Subcutaneous adipose tissue (tissue), 4 donors: ENCODE results near the gene CRISP3. TPM values are rescaled to one million over a fixed set of nuclear protein-coding genes. Genes with fewer than 3 reads are reported as not detected.

Experiments used
- total RNA-seq, 4 donors: library from RNA; depleted of rRNA; stranded (reverse); fragments of >200 nt; gene quantifications; one replicate each; pipeline ENCODE4 v1.1.0, GENCODE V29; 2016
- TF ChIP-seq, protein P1 (sequence below): fragments of 450-650 bp; IDR thresholded peaks from one replicate; pipeline ENCODE4 v1.5.1; 2016; ENCODE audit warnings: low read depth, mild to moderate bottlenecking, control low read depth, antibody characterized with exemption, moderate library complexity

Gene CRISP3
- total RNA-seq, 4 donors from 2014 or later = not detected

- TF ChIP-seq, protein P1, sequence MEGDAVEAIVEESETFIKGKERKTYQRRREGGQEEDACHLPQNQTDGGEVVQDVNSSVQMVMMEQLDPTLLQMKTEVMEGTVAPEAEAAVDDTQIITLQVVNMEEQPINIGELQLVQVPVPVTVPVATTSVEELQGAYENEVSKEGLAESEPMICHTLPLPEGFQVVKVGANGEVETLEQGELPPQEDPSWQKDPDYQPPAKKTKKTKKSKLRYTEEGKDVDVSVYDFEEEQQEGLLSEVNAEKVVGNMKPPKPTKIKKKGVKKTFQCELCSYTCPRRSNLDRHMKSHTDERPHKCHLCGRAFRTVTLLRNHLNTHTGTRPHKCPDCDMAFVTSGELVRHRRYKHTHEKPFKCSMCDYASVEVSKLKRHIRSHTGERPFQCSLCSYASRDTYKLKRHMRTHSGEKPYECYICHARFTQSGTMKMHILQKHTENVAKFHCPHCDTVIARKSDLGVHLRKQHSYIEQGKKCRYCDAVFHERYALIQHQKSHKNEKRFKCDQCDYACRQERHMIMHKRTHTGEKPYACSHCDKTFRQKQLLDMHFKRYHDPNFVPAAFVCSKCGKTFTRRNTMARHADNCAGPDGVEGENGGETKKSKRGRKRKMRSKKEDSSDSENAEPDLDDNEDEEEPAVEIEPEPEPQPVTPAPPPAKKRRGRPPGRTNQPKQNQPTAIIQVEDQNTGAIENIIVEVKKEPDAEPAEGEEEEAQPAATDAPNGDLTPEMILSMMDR = no peak
Measured at GRCh38 chr6:49733680-49734079, 10.5 kb downstream of the CRISP3 start.

DNA sequence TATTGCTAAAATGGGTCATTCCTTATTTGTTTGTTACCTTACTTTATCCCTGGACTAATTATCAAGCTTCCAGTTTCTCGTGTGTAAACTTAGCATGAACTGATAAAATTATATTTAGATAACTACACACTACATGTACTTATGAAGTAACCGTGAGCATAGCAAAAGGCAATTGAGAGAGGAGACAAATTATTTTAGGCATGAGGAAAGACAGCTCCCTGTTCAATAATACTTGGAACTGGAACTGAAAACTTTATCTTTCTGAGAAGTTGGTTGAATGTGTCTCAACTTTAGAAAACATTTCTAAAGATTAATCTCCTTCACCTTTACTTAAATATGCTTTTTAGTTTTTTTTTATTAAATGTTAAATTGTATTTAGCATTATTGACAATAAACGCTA lies 11.4 kb downstream of the CRISP3 start:
- TF ChIP-seq, protein P1 = no peak

GRCh38 chr6:49730251-49730650 lies 13.9 kb downstream of the CRISP3 start:
- TF ChIP-seq, protein P1 = no peak

DNA sequence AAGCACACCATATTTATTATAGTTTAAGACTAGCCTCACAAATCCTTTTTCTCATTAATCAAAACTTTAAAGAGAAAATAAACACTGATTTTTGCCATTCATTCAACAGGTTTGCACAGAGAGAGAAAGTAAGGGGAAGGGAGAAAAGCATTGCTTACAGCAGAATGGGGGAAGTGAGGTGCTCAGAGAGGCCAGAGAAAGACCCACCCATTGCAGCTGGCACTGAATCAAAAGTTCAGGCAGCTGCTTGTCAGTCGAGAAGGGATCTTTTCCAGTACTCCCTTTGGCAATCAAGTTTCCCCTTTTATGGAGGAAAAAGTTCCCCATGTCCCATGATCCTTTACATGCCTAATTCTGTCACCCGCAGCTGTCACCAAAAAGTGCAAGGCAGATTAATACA lies 22.9 kb downstream of the CRISP3 start:
- TF ChIP-seq, protein P1 = no peak

- TF ChIP-seq, protein P1 = no peak
Measured at GRCh38 chr6:49720372-49720771, 23.8 kb downstream of the CRISP3 start.

DNA sequence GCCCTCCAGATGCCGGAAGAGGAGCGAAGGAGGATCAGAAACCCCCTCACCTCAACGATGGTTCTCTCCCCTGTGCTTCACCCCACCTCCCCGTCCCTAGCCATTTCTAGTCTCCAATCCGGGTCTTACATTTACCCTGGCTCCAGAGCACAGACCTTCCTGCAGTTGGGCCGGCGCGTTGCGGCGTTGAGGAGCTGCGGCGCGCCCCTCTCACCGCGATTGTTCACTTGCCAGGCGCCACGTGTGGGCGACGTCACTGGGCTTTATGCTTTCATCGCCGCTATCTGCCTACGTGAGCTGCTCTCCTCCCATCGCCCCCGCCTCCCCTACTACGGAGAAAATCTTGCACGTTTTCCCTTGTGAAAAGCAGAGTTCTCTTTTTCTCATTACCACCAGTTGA lies 30.8 kb downstream of the CRISP3 start, which contains the start of gene CRISP2:
TSS of gene CRISP2 (minus strand) at position 198 of the 400 bp plus-strand sequence. CDS start 4,347 bp downstream, outside the sequence.
- TF ChIP-seq, protein P1 = no peak

DNA sequence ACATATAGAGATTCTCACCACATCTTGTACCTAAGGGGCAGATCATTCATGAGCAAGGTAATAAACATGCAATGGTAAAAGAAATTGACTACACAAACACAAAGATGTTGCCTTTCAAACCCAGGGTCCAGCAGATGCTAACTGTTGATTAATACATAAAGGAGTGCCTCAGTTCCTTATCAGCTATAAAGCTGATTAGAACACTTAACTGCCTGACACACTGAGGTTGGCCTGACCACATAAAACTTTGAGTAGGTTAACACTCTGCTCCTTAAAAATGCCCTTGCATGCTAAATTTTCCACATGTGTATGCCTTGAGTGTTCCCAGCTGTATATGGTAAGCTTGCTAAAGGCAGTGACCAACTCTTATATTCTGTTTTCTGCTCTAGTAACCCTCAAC lies 45.7 kb downstream of the CRISP3 start:
- TF ChIP-seq, protein P1 = no peak
